HG03175 (cell line): ENCODE measurements around the gene ZNF45.
A peak's percentile ranks its signal among the peaks of the same experiment; 100 is the strongest.
"Not testable (repeated sequence)": the region's sequence is repeated elsewhere in the genome, so short reads cannot be mapped to it uniquely, and the experiment has no call there.

ENCODE experiments used
- ATAC-seq: cut with Tn5 transposase; IDR thresholded peaks from one replicate; pipeline ENCODE4 v1.9.1; 2021; ENCODE audit warnings: mild to moderate bottlenecking, moderate library complexity; ENCODE audit not compliant: unreplicated experiment

ZNF45 gene

GRCh38 chr19:43934985-43935708 lies at the start of gene ZNF45:
TSS of gene ZNF45 (minus strand) at chr19:43935282. CDS start at chr19:43922185, 13,097 bp downstream.
- ATAC-seq = peak; percentile 96

GRCh38 chr19:43984687-43985000 lies 49.6 kb upstream of the ZNF45 start:
- no peak for ATAC-seq

DNA sequence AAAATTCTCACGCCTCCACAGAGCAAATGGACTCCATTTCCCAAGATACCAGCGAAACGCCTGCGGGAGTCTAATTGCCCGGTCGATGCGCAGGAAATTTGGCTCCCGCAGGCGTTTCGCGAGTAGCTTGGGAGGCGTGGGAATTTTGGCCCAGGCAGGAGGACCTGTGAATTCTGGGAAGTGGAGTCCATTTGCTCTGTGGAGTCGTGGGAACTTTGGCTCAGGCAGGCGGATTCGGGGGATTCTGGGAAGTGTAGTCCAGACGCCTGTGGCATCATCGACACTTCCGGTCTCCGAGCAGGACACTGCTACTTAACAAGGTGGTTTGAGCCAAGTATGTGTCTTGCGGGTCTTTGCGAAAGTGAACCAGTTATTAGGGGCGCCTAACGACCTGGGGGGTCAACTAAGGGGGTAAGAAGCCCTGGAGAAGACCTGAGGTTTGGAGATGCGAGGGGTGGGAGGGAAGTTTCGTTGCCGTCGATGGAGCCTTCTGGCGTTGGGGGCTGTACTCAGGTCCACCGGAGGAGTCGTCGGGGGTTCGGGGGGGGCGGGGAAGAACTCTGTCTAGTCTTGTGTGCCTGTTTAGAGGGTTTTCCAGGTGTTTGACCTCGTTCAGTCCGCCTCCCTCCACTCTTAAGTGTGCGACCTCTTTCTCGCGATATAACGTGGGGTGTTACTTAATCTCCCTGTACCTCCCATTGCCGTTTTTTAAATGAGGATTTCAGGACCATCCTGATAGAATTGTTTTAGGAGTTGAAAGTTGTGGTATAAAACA lies 49.0 kb upstream of the ZNF45 start, which contains the start of gene ZNF155:
Gene ZNF155 (plus strand): TSS at position 277 of the 775 bp plus-strand sequence. CDS start 4,356 bp downstream, outside the sequence.
- ATAC-seq = peak; percentile 75

DNA sequence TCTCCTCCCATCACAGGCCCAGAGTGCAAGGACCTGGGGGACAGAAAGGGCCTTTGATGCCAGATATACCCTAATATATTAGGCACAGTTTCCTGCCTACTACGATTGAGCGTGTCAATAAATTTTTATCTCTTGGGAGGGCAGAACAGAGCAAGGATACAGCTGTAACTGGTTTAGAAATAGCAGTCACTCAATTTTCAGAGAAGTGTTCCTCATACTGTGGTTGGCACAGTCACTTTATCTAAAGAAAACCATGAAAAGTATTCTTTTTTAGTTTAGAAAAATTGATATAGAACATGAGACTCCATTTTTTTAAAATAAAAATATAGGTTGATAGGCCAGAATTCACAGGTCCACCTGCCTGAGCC lies 48.4 kb upstream of the ZNF45 start:
- ATAC-seq = peak; percentile 12

- no peak for ATAC-seq
Measured at GRCh38 chr19:43976732-43977131, 41.6 kb upstream of the ZNF45 start.

DNA sequence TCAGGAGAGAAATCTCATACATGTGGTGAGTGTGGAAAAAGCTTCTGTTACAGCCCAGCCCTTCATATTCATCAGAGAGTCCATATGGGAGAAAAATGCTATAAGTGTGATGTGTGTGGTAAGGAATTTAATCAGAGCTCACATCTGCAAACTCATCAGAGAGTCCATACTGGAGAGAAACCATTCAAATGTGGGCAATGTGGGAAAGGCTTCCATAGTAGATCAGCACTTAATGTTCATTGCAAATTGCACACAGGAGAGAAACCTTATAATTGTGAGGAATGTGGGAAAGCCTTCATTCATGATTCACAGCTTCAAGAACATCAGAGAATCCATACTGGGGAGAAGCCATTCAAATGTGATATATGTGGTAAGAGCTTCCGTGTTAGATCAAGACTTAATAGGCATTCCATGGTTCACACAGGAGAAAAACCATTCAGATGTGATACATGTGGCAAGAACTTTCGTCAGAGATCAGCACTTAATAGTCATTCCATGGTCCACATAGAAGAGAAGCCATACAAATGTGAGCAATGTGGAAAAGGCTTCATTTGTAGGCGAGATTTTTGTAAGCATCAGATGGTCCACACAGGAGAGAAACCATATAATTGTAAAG lies 31.1 kb upstream of the ZNF45 start:
- no peak for ATAC-seq

DNA sequence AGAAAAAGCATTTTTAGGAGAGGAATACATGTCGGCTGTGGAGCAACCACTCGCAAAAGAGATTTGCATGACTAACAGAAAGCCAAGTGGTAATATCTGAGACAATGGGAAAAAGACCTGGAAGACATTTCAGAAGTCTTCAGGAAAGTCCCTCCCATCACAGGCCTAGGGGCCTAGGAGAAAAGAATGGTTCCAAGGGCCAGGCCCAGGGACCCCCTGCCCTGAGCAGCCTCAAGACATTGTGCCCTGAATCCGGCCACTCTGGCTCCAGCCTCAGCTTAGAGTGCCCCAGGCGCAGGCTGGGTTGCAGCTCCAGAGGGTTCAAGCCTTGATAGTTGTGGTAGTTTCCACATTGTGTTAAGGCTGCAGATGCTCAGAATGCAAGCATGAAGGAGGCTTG lies 25.3 kb upstream of the ZNF45 start:
- ATAC-seq = no peak

DNA sequence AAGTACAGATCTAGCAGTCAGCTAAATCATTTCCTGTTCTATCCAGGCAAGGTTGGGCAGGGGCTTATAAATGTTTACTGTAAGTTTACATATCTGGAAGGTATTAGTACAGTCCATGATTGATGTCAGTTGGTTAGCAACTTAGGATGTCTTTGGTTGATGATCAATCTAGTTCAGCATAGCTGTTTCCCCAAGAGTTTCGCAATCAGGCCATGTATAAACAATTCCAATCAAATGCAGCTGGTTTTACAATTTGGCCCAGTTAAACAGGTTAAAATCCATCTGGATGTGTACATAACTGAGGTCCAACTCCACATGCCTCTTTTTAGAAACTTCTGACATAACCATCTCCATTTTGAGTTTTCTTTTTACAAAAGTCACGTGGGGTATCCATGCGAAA lies 22.8 kb upstream of the ZNF45 start:
- no peak for ATAC-seq

GRCh38 chr19:43956827-43957226 lies 21.7 kb upstream of the ZNF45 start:
- ATAC-seq = no peak

- peak; percentile 93 for ATAC-seq
Measured at GRCh38 chr19:43950834-43951645, 16.0 kb upstream of the ZNF45 start, which contains the start of gene ZNF221. TSS of gene ZNF221 (plus strand) at chr19:43951228. CDS start at chr19:43962727, 11,499 bp downstream.

DNA sequence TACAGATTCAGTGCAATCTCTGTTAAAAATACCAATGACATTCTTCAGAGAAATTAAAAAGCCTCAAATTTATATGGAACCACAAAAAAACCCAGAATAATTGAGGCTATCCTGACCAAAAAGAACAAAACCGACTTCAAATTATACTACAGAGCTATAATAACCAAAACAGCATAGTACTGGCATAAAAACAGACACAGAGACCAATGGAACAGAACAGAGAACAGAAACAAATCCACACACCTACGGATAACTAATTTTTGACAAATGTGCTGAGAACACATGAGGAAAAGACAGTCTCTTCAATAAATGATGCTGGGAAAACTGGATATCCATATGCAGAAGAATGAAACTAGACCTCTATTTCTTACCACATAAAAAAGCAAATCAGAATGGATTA lies 14.7 kb upstream of the ZNF45 start:
- not testable (repeated sequence) for ATAC-seq

- not testable (repeated sequence) for ATAC-seq
Measured at GRCh38 chr19:43947412-43947811, 12.3 kb upstream of the ZNF45 start.

DNA sequence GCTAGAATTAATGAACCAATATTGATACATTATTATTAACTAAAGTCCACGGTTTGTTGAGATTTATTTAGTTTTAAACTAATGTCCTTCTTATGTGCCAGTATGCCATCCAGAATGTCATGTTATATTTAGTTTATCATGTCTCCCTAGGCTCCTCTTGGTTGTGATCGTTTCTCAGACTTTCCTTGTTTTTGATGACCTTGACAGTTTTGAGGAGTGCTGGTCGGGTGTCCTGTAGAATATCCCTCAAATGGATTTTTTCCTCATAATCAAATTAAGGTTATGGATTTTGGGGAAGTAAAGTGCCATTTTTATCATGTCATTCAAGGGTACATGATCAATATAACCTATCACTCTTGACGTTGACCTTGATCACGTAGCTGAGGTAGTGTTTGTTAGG lies 6.1 kb upstream of the ZNF45 start:
- no peak for ATAC-seq

DNA sequence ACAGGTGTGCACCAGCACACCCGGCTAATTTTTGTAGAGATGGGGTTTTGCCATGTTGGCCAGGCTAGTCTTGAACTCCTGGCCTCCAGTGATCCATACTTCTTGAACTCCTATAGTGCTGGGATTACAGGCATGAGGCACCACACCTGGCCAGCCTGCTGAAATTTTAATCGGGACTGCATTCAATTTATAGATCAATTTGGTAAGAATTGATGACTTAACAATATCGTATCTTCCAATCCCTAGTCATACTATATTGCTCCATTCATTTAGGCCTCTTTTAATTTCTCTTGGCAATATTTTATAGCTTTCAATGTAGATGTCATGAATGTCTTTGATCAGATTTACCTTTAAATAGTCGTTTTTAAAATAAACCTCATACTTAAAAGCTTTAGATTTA lies 5.6 kb upstream of the ZNF45 start:
- ATAC-seq = no peak

DNA sequence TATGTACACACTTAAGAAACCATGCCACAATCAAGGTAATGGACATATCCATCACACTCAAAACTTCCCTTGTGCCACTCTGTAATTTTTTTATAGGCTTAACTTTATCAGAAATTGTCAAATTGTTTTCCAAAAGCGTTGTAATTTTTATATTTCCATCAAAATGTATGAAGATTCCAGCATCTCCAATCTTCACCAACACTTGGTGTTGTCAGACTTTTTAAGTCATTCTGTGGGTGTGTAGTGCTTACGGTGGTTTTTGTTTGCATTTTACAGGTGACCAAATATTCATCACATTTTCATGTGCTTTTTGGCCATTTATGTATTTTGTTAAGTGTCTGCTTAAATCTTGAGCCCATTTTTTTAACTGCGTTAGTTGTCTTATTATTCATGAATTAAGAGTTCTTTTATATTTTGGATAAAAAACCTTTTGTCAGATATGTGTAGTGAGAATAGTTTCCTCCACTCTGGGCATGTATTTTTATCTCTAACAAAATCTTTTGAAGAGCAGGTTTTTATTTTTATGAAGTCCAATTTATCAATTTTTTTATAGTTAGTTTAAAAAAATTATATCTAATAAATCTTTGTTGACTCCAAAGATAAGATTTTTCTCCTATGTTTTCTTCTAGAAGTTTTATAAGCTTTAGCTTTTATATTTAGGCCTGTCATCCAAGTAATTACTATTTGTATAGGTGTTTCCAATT lies 4.6 kb upstream of the ZNF45 start:
- ATAC-seq = no peak

GRCh38 chr19:43936188-43936587 lies 1.1 kb upstream of the ZNF45 start:
- ATAC-seq = no peak

DNA sequence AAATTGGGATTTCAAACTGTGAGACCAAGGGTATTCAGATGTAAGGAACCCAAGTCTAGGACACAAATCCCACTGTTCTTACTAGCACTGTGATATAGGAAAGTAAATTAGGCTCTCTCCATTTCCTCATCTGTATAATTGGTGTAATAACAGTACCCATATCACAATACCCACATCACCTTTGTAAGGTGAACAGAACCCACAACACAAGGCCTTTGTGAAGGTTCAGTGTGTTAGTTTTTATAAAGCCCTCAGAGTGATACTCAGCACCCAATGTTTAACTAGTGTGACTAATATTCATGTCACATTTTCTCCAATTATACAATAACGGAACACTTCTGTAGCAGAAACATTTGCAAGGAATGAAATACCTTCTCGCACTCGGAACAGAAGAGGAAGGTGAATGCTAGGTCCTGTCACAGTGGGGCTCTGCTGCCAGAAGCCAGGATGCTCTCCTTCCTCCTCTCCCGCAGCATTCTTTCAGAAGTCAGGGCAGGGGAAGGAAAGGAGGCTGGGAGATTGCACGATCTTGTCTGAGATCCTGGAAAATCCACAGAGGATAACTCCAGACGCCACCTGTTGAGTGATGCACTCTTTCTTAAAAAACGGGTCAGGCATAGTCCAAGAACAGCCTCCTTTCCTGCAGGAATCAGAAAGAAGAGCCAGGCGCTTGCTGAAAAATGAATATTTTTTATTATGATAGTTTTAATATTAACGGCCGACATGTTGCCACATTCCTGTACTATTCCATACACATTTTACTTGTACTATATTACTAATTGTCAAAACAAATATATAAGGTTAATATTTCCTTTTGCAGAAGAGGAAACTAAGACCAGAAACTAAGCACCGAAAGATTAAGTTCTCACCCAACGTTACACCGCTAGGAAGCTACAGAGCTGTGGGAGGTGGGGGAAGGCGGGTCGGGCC lies 762 bp downstream of the ZNF45 start:
- no peak for ATAC-seq

GRCh38 chr19:43928820-43929219 lies 6.3 kb downstream of the ZNF45 start:
- no peak for ATAC-seq

GRCh38 chr19:43923875-43924274 lies 11.2 kb downstream of the ZNF45 start:
- ATAC-seq = no peak
